HG03095 (cell line): ENCODE data around the gene HOXC5.

Experiments
- ATAC-seq: cut with Tn5 transposase; IDR thresholded peaks from one replicate; pipeline ENCODE4 v1.9.1; 2021; ENCODE audit warnings: moderate library complexity; ENCODE audit not compliant: unreplicated experiment

Gene HOXC5

GRCh38 chr12:54032627-54033100 is at the start of gene HOXC5:
TSS of gene HOXC5 (plus strand) at chr12:54033050. CDS start at chr12:54033123, 73 bp downstream.
- ATAC-seq, result no peak

- ATAC-seq, result no peak
These were observed 49.3 kb upstream of the HOXC5 start for GRCh38 chr12:53983568-53983949.

GRCh38 chr12:53983950-53984572 is 48.8 kb upstream of the HOXC5 start:
- ATAC-seq, result no peak

- no peak for ATAC-seq
These were observed 47.8 kb upstream of the HOXC5 start, which contains the start of gene HOXC10 for GRCh38 chr12:53984901-53985691. TSS of gene HOXC10 (plus strand) at chr12:53985146. CDS start at chr12:53985260, 114 bp downstream.

- no peak for ATAC-seq
These were observed 47.2 kb upstream of the HOXC5 start for GRCh38 chr12:53985692-53985993.

GRCh38 chr12:53985994-53986685 is 46.7 kb upstream of the HOXC5 start:
- no peak for ATAC-seq

GRCh38 chr12:53986686-53987483 is 46.0 kb upstream of the HOXC5 start:
- ATAC-seq, result no peak

GRCh38 chr12:53987787-53988230 is 45.0 kb upstream of the HOXC5 start:
- no peak for ATAC-seq

- ATAC-seq, result no peak
These were observed 44.2 kb upstream of the HOXC5 start for GRCh38 chr12:53988541-53989226.

- ATAC-seq, result no peak
These were observed 43.4 kb upstream of the HOXC5 start for GRCh38 chr12:53989227-53990113.

GRCh38 chr12:53990311-53991076 is 42.4 kb upstream of the HOXC5 start:
- ATAC-seq, result no peak

- no peak for ATAC-seq
These were observed 41.8 kb upstream of the HOXC5 start for GRCh38 chr12:53991077-53991460.

GRCh38 chr12:53992377-53992889 is 40.4 kb upstream of the HOXC5 start:
- ATAC-seq, result no peak

- no peak for ATAC-seq
These were observed 39.5 kb upstream of the HOXC5 start for GRCh38 chr12:53993162-53994008.

GRCh38 chr12:53994009-53994263 is 38.9 kb upstream of the HOXC5 start:
- no peak for ATAC-seq

- no peak for ATAC-seq
These were observed 38.4 kb upstream of the HOXC5 start for GRCh38 chr12:53994264-53995001.

- ATAC-seq, result no peak
These were observed 37.9 kb upstream of the HOXC5 start for GRCh38 chr12:53995002-53995377.
